ENCODE results near the gene APCDD1L.

- TF ChIP-seq CTCF (IDR thresholded peaks at IDR 0.05; ENCODE audit: insufficient read depth, low read length, poor library complexity, severe bottlenecking): no peak
- TF ChIP-seq EZH2phosphoT487 (conservative IDR thresholded peaks at IDR 0.05; ENCODE audit: low read length): no peak
These were observed 22.2 kb downstream of the APCDD1L start for GRCh38 chr20:58492795-58493524.
